Measurements from ENCODE around the gene ST6GALNAC2.
A peak's percentile ranks its signal among the peaks of the same experiment; 100 is the strongest.
"Not testable (repeated sequence)": the region's sequence is repeated elsewhere in the genome, so short reads cannot be mapped to it uniquely, and the experiment has no call there.

The ST6GALNAC2 gene

DNA sequence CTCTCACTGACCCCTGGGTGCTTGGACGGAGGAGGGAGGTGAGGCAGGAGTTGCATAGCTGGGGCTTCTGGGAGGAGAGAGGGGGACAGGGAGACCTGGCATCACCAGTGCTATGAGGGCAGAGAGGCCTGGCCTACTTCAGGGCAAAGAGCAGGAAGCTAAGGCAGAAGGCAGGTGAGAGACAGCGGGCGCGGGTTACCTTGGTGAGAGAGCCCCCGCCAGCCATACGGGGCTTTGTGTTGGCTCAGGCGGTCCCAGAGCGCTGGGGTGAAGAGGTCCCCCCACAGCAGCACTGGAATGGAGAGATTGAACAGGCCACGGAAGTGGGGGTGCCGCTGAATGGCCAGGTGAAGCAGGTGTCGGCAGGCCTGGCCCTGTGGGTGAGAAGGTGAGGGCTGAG, 11.5 kb downstream of the ST6GALNAC2 start:
- DNase-seq = no peak
- in situ Hi-C loops (cut with MboI; ENCODE audit: low pct_unique_long_range_greater_than_20kb, low sequenced_read_pairs) = no loop called here

GRCh38 chr17:76573096-76573495, 12.6 kb downstream of the ST6GALNAC2 start:
- no peak for DNase-seq
- in situ Hi-C loops (cut with MboI; ENCODE audit: low pct_unique_long_range_greater_than_20kb, low sequenced_read_pairs) = no loop called here

GRCh38 chr17:76572201-76572910, 13.3 kb downstream of the ST6GALNAC2 start:
- in situ Hi-C loops (cut with MboI; ENCODE audit: low pct_unique_long_range_greater_than_20kb, low sequenced_read_pairs) = no loop called here
- no peak for DNase-seq

DNA sequence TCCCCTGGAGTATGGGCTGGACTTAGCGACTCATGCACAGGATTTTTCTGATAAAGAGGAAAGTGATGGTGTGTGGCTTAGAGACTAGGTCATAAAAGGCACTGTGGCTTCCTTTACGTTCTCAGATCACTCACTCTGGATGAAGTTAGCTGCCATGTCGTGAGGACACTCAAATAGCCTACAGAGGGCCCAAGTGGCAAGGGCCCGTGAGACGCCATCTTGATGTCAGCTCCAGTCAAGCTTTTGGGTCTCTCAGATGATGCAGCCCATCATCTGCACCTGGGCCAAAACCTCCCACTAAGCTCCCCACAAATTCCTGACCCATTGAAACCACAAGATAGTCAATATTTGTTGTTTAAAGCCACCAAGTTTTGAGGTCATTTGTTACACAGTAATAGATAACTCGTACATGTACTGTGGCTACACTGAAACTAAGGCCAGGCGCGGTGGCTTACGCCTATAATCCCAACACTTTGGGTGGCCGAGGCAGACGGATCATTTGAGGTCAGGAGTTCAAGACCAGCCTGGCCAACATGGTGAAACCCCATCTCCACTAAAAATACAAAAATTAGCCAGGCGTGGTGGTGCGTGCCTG, 14.7 kb downstream of the ST6GALNAC2 start:
- in situ Hi-C loops (cut with MboI; ENCODE audit: low pct_unique_long_range_greater_than_20kb, low sequenced_read_pairs) = no loop called here
- DNase-seq = no peak

DNA sequence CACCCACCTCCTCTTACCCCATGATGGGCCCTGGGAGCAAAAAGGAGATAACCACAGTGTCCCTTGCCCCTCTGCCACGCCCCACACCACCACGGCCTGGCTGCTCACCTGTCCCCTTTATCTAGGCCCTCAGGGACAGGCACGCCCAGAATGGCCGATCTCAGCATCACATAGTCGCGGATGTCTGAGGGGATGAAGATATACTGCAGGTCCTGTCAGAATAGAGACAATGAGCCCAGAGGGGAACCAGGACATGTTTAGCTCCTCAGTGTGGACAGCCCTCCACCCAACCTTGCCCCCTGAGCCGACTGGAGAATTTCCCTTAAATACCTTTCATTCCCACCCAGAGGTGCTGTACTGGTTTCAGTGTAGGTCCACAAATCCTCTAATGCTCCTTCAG, 15.2 kb downstream of the ST6GALNAC2 start:
- no peak for DNase-seq
- in situ Hi-C loops (cut with MboI; ENCODE audit: low pct_unique_long_range_greater_than_20kb, low sequenced_read_pairs) = no loop called here

GRCh38 chr17:76569607-76570279, 15.9 kb downstream of the ST6GALNAC2 start:
- no peak for DNase-seq
- in situ Hi-C loops (cut with MboI; ENCODE audit: low pct_unique_long_range_greater_than_20kb, low sequenced_read_pairs) = no loop called here

GRCh38 chr17:76568811-76569221, 16.8 kb downstream of the ST6GALNAC2 start:
- no peak for DNase-seq
- in situ Hi-C loops (cut with MboI; ENCODE audit: low pct_unique_long_range_greater_than_20kb, low sequenced_read_pairs) = no loop called here

GRCh38 chr17:76567634-76568432, 17.8 kb downstream of the ST6GALNAC2 start:
- in situ Hi-C loops (cut with MboI; ENCODE audit: low pct_unique_long_range_greater_than_20kb, low sequenced_read_pairs) = no loop called here

GRCh38 chr17:76566988-76567431, 18.6 kb downstream of the ST6GALNAC2 start:
- in situ Hi-C loops (cut with MboI; ENCODE audit: low pct_unique_long_range_greater_than_20kb, low sequenced_read_pairs) = no loop called here
- no peak for DNase-seq

More at GRCh38 chr17:76567634-76568432, 17.8 kb downstream of the ST6GALNAC2 start:
- DNase-seq = peak; percentile 65

GRCh38 chr17:76566613-76566943, 19.1 kb downstream of the ST6GALNAC2 start:
- in situ Hi-C loops (cut with MboI; ENCODE audit: low pct_unique_long_range_greater_than_20kb, low sequenced_read_pairs) = no loop called here
- peak; percentile 35 for DNase-seq

GRCh38 chr17:76565728-76566612, 19.7 kb downstream of the ST6GALNAC2 start:
- in situ Hi-C loops (cut with MboI; ENCODE audit: low pct_unique_long_range_greater_than_20kb, low sequenced_read_pairs) = no loop called here
- no peak for DNase-seq

- in situ Hi-C loops (cut with MboI; ENCODE audit: low pct_unique_long_range_greater_than_20kb, low sequenced_read_pairs) = not testable (repeated sequence)
- peak; percentile 37 for DNase-seq
Measured at GRCh38 chr17:76564991-76565727, 20.5 kb downstream of the ST6GALNAC2 start.

DNA sequence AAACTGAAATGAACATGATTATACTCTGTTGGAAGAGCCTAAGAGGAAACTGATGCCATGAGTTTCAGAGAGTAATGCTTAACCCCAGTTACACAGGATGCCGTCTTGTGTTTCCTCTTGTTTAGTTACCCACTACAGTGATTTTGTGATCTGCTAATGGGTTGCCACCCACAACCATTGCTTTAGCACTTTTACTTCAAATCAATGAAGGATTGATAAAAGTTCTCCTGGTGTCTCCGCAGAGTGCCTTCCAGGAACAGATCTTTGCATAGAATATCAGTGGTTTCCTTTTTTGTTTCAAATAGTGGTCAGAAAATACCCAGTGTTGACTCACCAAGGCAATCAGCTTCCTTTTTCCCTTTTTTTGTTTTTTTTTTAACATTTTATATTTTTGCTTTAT, 22.3 kb downstream of the ST6GALNAC2 start:
- DNase-seq; in situ Hi-C loops (cut with MboI; ENCODE audit: low pct_unique_long_range_greater_than_20kb, low sequenced_read_pairs): not testable (repeated sequence)

- no peak for DNase-seq
- in situ Hi-C loops (cut with MboI; ENCODE audit: low pct_unique_long_range_greater_than_20kb, low sequenced_read_pairs) = no loop called here
Measured at GRCh38 chr17:76562734-76563148, 22.9 kb downstream of the ST6GALNAC2 start.

GRCh38 chr17:76561799-76562268, 23.8 kb downstream of the ST6GALNAC2 start:
- no peak for DNase-seq
- in situ Hi-C loops (cut with MboI; ENCODE audit: low pct_unique_long_range_greater_than_20kb, low sequenced_read_pairs) = no loop called here

DNA sequence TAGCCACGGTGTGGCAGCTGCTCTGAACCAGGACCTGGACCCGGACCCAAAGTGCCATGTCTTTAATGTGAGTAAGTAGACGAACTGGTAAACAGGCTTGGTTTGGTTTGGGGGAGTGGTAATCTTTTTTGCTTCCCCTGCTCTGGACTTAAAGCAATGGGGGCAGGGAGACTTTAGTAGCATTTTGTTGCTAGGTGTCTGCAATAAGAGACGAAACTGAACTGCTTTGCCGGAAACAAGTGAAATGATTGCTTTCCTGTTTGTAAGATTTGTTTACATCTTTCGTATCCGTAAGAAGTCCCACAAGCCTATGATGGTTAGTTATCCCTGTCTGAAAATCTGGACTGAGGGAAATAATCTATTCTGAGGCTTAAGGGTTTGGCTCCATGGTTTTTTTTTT, 24.3 kb downstream of the ST6GALNAC2 start:
- in situ Hi-C loops (cut with MboI; ENCODE audit: low pct_unique_long_range_greater_than_20kb, low sequenced_read_pairs) = no loop called here
- DNase-seq = no peak

- in situ Hi-C loops (cut with MboI; ENCODE audit: low pct_unique_long_range_greater_than_20kb, low sequenced_read_pairs) = no loop called here
- DNase-seq = no peak
Measured at GRCh38 chr17:76560877-76561221, 24.8 kb downstream of the ST6GALNAC2 start.
